GM18502 (cell line): Measurements from ENCODE around the gene DNPEP.

Experiments used
- ATAC-seq: cut with Tn5 transposase; IDR thresholded peaks from one replicate; pipeline ENCODE4 v1.9.1; 2021; ENCODE audit warnings: mild to moderate bottlenecking; ENCODE audit not compliant: unreplicated experiment, poor library complexity

The DNPEP gene

DNA sequence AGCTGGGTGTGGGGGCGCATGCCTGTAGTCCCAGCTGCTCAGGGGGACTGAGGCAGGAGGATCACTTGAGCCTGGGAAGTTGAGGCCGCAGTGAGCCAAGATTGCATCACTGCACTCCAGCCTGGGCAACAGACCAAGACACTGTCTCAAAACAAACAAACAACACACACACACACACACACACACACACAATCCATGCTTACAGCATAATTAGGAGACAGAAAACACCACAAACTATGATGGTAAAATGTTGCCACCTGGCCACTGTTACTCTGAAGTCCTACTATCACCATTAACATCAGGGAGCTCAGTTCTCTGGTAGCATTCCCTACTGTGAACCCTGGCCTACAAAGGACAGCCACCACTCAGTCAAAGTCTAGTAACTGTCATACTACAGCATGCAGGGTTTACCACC is 18.3 kb downstream of the DNPEP start:
- ATAC-seq: no peak

DNA sequence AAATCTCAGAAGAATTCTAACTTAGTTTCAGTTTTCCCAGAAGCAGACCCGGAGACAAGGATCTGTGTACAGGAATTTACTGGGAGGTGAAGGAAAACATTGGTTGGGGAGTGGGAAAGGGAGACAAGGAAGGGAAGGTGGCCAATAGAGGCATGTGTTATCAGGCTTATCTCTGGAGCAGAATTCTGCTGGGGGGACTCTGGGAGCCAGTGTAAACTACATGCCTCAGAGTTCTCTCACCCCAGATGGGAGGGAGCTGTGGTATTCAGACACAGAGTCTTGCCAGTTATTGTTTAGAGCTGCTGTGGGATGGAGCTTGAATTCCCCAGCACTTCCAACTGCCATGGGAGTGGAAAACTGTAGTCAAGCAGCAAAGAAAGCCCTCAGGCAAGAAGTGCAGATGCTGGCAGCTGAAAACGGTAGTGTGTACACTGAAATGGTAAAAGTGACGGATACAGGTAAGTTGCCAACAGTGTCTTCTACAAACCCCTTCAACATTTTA is 19.0 kb downstream of the DNPEP start:
- no peak for ATAC-seq

DNA sequence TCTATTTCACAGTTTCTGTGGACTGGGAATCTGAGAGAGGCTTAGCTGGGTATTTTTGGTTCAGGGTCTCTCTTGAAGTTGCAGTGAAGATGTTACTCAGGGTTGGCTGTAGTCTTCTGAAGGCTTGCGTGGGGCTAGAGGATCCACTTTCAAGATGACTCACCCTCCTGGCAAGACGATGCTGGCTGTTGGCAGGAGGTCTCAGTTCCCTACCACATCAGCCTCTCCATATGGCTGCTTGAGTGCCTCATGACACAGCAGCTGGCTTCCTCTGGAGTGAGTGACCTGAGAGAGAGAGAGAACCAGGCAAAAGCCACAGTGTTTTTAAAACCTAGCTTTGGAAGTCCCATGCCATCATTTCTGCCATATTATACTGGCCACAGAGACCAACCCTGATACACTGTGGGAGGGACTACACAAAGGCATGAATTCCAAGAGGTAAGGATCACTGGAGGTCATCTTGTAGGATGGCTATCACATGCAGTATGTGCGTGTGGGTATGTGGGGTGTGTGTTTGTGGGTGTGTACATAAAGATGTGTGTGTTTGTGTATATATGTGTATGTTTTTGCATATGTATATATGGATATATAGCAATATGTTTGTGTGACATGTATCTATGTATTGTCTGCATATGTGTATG is 25.1 kb downstream of the DNPEP start:
- peak; percentile 88 for ATAC-seq

DNA sequence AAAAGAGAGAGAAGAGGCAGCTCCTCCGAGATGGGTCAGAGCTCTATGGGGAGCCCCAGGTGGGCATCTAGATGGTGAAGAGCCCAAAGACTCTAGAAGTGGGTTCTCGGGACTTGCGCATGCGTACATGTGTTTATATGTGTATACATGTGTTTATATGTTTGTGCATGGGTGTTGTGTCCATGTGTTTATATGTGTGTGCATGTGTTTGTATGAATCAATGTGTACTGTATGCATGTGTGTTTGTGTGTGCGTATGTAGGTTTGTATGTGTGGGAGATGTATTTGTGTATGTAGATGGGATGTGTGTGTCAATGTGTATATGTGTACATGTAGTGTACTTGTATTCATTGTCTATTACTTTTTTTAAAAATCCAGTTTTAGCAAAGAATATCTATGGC is 25.6 kb downstream of the DNPEP start:
- peak; percentile 9 for ATAC-seq

DNA sequence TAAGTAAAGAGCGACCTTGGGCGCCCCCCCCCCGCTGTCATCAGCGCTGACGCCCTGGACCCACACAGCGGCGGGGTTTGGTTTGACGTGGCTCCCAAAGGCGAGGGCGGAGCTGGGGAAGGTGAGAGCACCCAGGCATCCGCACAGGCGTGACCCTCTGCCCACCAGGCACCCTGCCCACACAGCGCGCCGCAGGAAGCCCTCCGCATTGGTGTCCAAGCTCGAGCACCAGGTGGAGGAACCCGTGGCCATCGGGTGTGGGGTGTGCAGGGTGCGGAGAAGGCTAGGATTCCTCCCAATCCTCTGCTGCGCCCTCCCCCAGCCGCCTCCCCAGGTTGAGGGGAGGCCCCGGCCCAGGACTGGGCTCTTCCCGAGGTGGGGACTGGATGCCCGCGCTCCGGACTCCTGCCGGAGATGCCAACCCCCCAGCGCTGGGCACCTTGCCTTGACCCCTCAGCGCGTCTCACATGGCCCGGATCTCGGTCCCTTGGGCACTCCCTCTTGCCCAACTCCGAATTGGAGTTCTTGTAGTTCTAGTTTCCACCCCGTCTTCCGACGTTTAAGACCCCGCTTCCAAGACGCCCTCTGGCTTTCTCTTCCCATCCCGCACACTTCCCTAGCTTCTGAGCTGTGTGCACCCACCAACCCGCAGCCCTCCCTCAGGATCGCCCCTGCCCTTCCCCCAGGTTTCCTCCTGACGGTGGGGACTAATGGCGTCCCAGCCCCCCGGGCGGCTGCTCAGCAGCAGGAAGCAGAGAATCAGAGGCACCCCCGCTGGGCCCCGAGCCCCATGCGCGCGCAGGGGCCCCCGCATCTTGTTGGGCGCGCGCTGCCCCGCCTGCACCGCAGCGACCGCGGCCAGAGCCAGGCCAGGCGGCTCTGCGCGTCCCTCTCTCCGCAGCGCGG is 29.3 kb downstream of the DNPEP start:
- ATAC-seq: no peak

DNA sequence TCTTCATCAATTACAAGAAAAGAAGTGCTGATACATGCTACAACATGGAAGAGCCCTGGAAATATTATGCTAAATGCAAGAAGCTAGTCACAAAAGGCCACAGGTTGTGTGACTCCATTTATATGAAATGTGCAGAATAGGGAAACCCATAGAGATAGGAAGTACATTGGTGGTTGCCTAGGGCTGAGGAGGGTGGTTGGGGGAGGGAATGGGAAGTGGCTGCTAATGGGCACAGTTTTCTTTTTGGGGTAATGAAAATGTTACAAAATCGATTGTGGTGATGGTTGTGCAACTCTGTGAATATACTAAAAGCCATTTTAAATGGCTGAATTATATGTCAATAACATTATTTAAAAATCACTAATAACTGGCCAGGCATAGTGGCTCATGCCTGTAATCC is 30.9 kb downstream of the DNPEP start:
- no peak for ATAC-seq

DNA sequence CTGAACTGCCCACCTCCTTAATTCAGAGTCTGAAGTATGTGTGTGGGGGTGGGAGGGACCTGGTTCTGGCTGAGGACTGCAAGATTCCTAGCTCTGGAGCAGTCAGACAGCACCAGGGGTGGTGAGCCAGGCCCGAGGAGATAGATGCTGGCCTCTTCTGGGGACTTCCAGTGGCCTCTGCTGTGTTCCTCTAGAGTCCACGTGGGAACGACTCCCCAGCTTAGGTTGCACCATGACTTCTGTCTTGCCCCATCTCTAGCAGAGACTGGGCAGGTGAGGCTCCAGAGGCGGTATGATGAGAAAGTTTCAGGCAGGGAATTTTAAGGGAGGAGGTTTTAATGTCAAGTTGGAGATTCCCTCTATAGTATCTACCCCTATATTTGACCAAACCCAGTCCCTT is 33.1 kb downstream of the DNPEP start:
- ATAC-seq: no peak

DNA sequence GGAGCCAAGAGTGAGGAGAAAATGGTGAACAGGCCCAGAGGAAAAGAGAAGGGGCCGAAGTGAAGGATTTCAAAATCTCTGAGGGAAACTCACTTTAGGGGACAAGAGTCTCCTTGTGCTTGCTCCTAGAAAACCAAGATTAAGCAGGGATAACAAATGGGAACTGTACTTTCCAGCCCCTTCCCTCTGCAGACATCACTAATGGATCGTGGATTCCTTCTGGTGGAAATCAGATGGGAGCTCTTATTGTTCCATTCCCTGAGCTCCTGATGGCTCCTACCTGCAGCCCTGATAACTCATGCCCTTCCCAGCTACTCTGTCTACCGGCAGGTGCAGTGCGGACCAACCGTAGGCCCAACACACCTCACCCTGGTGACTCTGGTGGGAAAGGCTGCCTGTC is 34.6 kb downstream of the DNPEP start:
- ATAC-seq: no peak

DNA sequence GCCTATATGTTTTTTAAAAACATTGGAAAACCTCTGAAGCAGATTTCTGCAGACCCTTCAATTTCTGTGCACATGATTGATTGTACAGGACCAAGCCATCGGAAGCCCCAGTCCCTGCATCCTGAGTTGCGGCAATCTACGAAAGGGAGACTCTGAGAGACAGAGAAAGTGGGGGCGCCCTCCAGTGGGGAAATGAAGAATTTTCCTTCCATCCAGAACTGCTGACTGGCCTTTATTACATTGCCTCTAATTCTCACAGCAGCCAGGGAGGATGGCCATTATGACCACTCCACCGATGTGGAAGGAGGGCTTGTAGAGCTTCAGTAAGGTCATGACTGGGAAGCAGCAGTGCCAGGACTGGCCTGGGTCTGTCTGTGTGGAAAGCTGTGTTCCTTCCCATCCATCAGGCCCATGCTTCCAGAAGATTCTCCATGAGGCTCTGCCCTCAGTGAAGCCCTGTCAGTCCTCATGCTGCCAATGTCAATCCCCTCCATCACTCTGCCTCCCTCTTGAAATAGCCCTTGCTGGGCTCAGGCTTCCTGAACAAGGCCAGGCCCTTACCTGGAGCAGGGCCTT is 35.2 kb downstream of the DNPEP start:
- ATAC-seq: peak; percentile 75

DNA sequence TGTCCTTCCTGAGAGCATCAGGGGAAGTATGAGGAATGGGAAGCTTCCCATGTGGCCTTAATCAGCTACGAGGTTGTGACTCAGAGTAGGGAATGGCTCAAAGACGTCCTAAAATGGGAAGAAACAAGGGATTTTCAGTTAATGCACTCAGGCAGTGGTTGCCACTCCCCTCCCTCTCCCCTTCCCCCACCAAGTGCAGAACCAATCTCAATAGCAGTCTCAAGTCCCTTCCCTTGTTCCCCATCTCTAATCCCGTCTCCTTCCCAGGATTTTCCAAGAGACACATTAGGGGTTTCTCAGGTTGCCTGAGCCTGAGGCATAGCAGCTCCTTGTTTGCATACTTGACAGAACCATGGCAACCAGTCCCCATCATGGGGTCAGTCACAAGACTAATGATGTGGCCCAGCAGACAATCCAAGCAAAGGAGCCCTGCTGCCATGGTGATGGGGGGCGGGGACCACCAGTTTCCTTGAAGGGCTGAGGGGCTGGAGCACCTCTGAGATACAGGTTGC is 36.9 kb downstream of the DNPEP start:
- no peak for ATAC-seq

DNA sequence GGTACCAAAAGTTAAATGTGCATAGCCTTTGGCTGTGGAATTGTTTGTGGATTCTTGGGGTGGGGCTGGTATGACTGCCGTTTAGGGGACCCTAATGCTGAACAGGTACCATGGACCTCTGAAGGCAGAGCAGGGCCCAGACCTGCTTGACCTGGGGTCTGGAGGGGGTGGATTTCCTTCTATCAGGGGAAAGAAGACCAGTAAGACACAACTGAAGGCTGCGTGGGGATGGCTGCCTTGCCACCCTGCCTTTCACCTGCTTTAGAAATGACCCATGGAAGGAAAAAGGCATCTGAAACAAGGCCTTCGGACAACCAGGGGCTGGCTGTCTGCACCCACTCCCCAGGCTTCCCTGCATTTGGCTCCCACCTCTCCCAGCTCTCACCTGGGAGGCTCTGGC is 37.5 kb downstream of the DNPEP start:
- ATAC-seq: no peak

DNA sequence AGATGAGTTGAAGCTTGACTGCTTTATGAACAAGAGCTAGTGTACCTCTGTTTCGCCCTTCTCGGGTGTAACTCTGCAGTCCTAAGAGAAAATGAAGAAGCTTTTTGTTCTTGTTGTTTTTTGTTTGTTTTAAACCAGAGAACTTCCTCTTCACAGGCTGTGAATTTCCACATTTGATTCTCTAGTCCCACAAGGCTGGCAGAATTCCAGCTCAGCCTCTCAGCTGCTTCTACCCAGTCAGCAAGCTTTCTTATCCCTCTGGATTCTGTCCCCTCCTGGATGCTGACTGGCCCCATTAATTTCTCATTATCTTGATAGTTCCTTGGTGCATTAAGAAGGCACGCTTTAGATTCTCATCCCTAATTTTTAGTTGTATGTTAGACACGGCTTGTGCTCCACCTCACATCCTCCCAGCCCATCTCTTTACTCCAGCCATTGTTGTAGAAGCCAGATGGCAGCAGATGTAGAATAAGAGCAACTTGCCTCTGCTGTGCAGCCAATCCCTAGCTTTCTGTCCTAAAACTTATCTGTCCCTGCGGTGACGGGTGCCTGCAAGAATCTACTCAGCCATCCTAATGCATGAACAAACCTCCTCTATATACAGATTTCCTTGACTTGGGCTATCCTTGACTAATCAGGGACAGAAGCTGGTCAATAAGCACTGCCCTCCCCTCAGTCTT is 42.8 kb downstream of the DNPEP start:
- no peak for ATAC-seq

DNA sequence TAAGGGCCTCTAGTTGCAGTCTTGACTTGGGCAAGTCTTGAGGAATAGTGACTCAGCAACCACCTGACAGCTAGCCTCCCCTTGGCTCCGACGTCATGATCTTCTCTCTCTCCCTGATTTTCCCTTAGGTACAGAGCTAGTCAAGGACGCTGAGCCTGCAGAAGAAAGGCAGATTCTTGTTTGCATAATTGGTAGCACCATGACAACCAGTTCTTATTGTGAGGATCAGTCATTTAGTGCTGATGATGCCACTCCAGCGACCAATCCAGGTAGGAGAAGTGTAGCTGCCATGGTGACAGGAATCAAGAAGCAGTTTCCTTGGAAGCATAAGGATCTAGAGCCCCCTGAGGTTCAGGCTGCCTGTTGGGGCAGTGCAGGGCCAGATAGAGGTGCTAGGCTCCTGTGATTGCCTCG is 52.3 kb downstream of the DNPEP start:
- no peak for ATAC-seq

DNA sequence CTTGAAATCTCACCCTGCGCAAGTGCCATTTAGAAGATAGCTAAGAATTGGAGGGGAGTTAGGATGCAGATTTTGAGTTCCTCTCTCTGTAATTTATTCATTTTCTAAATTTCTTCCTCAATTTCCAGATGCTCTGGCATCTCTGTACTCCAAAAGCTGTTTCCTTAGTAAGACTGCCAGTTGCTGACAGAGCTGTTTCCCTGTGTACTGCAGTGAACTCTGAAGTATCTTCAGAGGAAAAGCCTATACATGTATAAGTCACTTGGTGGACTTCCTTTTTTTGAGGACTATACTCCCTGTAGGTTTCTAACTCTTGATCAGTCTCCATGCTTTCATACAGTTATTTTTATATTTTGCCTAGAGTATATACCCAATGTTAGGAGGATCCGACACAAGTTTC is 53.6 kb downstream of the DNPEP start:
- ATAC-seq: no peak

DNA sequence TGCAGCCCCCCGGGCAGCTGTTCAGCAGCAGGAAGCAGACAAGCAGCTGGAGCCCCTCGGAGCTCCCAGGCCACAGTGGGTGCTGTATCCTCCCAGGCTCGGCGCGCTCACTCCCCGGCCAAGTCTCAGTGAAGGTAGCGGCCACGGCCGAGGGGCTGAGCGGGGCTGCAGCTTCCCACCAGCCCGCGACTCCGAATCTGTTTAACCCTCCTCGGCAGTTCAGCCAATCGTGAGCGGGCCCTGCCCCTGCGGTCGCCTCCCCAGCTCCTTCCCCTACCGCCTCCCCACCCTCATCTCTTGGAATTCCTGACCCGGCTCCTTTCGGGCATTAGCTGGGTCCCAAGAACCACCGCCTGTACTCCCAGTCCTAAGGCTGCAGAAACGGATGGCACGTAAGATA is 55.2 kb downstream of the DNPEP start, which contains the start of gene RESP18:
Gene RESP18, minus strand, starts transcription at position 203 of the 400 bp plus-strand sequence.
- no peak for ATAC-seq

DNA sequence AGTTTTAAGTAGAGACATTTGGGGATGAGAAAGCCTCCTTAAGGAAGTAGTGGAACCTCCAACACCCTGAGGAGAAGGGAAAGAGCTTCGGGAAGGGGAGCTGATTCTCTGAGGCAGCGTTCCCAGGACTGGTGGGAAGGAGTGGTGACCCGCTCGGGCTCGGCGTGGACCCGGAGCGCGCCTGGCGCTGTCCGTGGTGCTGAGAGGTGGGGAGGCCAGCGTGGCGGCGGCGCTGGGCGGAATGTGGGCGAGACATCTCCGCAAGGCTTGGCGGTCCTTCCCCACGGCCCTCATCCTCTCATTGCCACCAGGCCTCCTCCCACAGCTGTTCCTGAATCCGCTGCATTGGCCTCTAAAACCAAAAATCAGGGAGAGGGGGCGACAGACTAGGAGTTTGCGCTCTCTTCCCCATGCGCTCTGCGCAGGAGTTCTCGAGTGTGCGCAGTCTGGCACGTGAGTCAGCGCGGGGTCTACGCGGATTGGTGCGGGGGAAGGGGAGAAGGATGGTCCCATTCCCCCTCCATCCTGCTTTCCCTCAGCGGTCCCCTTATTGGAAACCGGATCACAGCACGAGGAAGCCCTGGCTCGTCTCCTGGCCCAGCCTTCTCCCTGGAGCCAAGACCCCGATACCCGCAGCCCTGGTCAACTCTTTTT is 56.0 kb downstream of the DNPEP start:
- no peak for ATAC-seq

DNA sequence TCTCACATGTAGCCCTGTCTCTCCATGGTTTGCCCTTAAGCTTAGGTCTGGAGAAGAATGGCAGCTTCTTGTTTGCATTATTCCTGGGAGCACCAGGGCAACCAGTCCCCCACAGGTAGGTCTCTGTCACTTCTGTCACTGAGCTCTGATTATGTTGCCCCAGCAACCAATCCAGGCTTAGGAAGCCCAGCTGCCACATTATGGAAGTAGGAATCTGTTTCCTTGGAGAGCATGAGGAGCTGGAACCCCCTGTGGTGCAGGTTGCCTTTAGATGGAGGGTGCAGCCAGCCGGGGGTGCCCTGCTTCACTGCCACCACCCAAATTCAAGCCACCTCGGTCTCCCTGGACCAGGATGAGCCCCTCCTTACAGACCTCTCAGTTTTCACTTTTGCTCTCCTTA is 60.0 kb downstream of the DNPEP start:
- ATAC-seq: no peak

DNA sequence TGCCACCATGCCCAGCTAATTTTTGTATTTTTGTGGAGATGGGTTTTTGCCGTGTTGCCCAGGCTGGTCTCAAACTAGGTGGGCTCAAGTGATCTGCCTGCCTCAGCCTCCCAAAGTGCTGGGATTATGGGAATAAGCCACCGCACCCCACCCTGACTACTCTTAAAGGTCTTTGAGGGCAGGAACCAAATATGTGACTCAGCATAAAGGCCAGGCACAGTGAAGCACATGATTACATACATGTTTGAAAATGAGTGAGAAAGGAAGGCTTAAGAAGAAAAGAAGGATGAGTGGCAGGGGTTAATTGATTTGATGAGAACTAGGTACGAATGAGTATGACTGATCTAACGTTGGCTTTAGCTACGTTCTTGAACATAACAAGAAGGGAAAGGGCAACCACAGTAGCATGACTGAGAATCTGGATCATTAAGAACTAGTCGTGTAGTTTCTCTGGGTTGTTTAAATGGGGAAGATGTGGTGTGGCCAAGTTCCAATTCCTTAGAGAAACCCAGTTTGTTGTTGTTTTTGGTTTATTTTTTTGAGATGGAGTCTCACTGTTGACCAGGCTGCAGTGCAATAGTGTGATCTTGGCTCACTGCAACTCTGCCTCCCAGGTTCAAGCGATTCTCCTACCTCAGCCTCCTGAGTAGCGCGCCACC is 61.9 kb downstream of the DNPEP start:
- ATAC-seq: no peak

DNA sequence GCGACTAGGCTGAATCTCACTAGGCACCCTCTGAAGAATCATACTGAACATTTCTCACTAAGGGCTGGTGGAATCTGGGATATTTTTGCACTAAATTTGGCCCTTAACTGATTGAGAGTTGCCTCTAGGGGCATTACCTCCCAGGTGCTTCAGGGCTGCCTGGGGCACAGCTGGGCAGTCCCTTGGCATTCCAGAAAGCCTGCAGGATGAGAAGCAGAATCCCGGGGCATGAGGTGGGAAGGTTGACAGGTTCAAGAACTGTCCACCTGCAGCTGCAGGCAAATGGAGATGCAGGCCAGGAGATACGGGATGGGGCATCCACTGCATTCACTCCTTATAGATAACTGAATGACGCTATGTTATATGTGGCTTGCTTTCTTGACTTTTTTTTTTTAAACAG is 62.6 kb downstream of the DNPEP start:
- no peak for ATAC-seq
